ENCODE data around the gene MACROH2A2.

- TF ChIP-seq, protein P1, sequence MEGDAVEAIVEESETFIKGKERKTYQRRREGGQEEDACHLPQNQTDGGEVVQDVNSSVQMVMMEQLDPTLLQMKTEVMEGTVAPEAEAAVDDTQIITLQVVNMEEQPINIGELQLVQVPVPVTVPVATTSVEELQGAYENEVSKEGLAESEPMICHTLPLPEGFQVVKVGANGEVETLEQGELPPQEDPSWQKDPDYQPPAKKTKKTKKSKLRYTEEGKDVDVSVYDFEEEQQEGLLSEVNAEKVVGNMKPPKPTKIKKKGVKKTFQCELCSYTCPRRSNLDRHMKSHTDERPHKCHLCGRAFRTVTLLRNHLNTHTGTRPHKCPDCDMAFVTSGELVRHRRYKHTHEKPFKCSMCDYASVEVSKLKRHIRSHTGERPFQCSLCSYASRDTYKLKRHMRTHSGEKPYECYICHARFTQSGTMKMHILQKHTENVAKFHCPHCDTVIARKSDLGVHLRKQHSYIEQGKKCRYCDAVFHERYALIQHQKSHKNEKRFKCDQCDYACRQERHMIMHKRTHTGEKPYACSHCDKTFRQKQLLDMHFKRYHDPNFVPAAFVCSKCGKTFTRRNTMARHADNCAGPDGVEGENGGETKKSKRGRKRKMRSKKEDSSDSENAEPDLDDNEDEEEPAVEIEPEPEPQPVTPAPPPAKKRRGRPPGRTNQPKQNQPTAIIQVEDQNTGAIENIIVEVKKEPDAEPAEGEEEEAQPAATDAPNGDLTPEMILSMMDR (IDR thresholded peaks at IDR 0.05): no peak
- TF ChIP-seq EZH2 (IDR thresholded peaks at IDR 0.05; ENCODE audit: borderline replicate concordance, insufficient read depth, low read depth, low read length, poor library complexity, severe bottlenecking): no peak
Measured at GRCh38 chr10:70078329-70078728, 25.7 kb downstream of the MACROH2A2 start.
